IMR-90 (cell line): Measurements from ENCODE around the gene EMX1. TPM values are rescaled to one million over a fixed set of nuclear protein-coding genes. Genes with fewer than 3 reads are reported as not detected.
A peak's percentile ranks its signal among the peaks of the same experiment; 100 is the strongest.

Experiments used
- ATAC-seq: fragments of 200-7000 bp; cut with Tn5 transposase; 2 replicates; pipeline ENCODE4 v1.9.1; 2020; ENCODE audit warnings: low read depth, mild to moderate bottlenecking, moderate library complexity
- BruUV-seq: library from RNA; stranded (reverse); fragments of 400-500 nt; replicated peaks from 2 replicates; lab custom pipeline; 2021; lab: Mats Ljungman, UMichigan
- CTCF ChIA-PET: fragments of 300-600 bp; formaldehyde crosslinking; extraction: SDS; loops from one replicate; lab custom pipeline; 2021; ENCODE audit warnings: antibody characterized with exemption; lab: Yijun Ruan, JAX
- POLR2A ChIA-PET: fragments of 300-600 bp; sonication (Branson Sonifier 250); formaldehyde crosslinking; loops from one replicate; lab custom pipeline; 2022; ENCODE audit warnings: antibody characterized with exemption; ENCODE audit not compliant: unreplicated experiment; lab: Charles Lee
- DNase-seq: peaks from one replicate; pipeline ENCODE4 v3.0.0; 2013
- H2AFZ ChIP-seq: replicated peaks from 2 replicates; pipeline ENCODE3; 2013; ENCODE audit warnings: low read length, mild to moderate bottlenecking; ENCODE audit not compliant: poor library complexity
- H2AK5ac ChIP-seq: 2 replicates; pipeline ENCODE4 v1.6.1; 2013; ENCODE audit warnings: low read depth, low read length, inconsistent platforms
- H2AK9ac ChIP-seq: replicated peaks from 2 replicates; pipeline ENCODE3; 2013; ENCODE audit warnings: mild to moderate bottlenecking, low read depth, low read length, moderate library complexity; ENCODE audit not compliant: poor library complexity
- H2BK120ac ChIP-seq: 2 replicates; pipeline ENCODE4 v1.6.1; 2013; ENCODE audit warnings: low read depth, low read length, inconsistent platforms
- H2BK15ac ChIP-seq: 3 replicates; pipeline ENCODE4 v1.6.1; 2013; ENCODE audit warnings: low read depth, low read length, inconsistent platforms
- H2BK20ac ChIP-seq: 2 replicates; pipeline ENCODE4 v1.6.1; 2013; ENCODE audit warnings: low read depth, mild to moderate bottlenecking, inconsistent platforms, low read length, moderate library complexity
- H2BK5ac ChIP-seq: 2 replicates; pipeline ENCODE4 v1.6.1; 2013; ENCODE audit warnings: mild to moderate bottlenecking, low read depth, low read length, inconsistent platforms; ENCODE audit not compliant: poor library complexity, severe bottlenecking
- H3K14ac ChIP-seq: replicated peaks from 2 replicates; pipeline ENCODE4 v1.6.1; 2013; ENCODE audit warnings: low read depth, low read length, inconsistent platforms
- H3K18ac ChIP-seq: 2 replicates; pipeline ENCODE4 v1.6.1; 2013; ENCODE audit warnings: low read depth, low read length, control low read depth
- H3K23ac ChIP-seq: 2 replicates; pipeline ENCODE4 v1.6.1; 2013; ENCODE audit warnings: low read depth, low read length, inconsistent platforms
- H3K27ac ChIP-seq: 2 replicates; pipeline ENCODE4 v1.5.1; 2013; ENCODE audit warnings: mild to moderate bottlenecking, control low read depth, low read length; ENCODE audit not compliant: insufficient read depth
- H3K27me3 ChIP-seq: 2 replicates; pipeline ENCODE4 v1.6.1; 2013; ENCODE audit warnings: low read length; ENCODE audit not compliant: control insufficient read depth, insufficient read depth
- H3K36me3 ChIP-seq: 2 replicates; pipeline ENCODE4 v1.6.1; 2013; ENCODE audit warnings: low read length, mixed read lengths; ENCODE audit not compliant: control insufficient read depth, insufficient read depth
- H3K4ac ChIP-seq: 2 replicates; pipeline ENCODE4 v1.6.1; 2013; ENCODE audit warnings: low read depth, low read length, inconsistent platforms
- H3K4me1 ChIP-seq: 2 replicates; pipeline ENCODE4 v1.6.1; 2013; ENCODE audit warnings: low read length, mixed read lengths; ENCODE audit not compliant: control insufficient read depth, insufficient read depth
- H3K4me2 ChIP-seq: 2 replicates; pipeline ENCODE4 v1.6.1; 2013; ENCODE audit warnings: low read depth, mild to moderate bottlenecking, control low read depth, low read length, moderate library complexity
- H3K4me3 ChIP-seq: 2 replicates; pipeline ENCODE4 v1.5.1; 2013; ENCODE audit warnings: low read depth, mild to moderate bottlenecking, control low read depth, low read length, moderate library complexity; ENCODE audit not compliant: insufficient read depth
- H3K56ac ChIP-seq: 2 replicates; pipeline ENCODE4 v1.6.1; 2013; ENCODE audit warnings: low read length, inconsistent platforms; ENCODE audit not compliant: insufficient read depth; ENCODE audit errors: extremely low read depth
- H3K79me1 ChIP-seq, 2 experiments: 2 replicates each; pipeline ENCODE4 v1.6.1; 2013; ENCODE audit warnings: low read length in 2 of 2, inconsistent platforms in 1 of 2, low read depth in 1 of 2
- H3K9ac ChIP-seq: 2 replicates; pipeline ENCODE4 v1.6.1; 2013; ENCODE audit warnings: low read depth, low read length, control low read depth
- H3K9me1 ChIP-seq: 2 replicates; pipeline ENCODE4 v1.6.1; 2013; ENCODE audit warnings: low read length, inconsistent platforms; ENCODE audit not compliant: insufficient read depth
- H3K9me3 ChIP-seq: 2 replicates; pipeline ENCODE4 v1.6.1; 2013; ENCODE audit warnings: low read length; ENCODE audit not compliant: control insufficient read depth, insufficient read depth
- H4K20me1 ChIP-seq: 2 replicates; pipeline ENCODE4 v1.6.1; 2013; ENCODE audit warnings: low read length, inconsistent platforms; ENCODE audit not compliant: insufficient read depth
- H4K5ac ChIP-seq: 2 replicates; pipeline ENCODE4 v1.6.1; 2013; ENCODE audit warnings: mild to moderate bottlenecking, low read depth, low read length, control low read depth
- H4K8ac ChIP-seq, 2 experiments: 2 replicates each; pipeline ENCODE4 v1.6.1; 2013; ENCODE audit warnings: low read depth in 2 of 2, low read length in 2 of 2, control low read depth in 1 of 2, inconsistent platforms in 1 of 2
- H4K91ac ChIP-seq: 2 replicates; pipeline ENCODE4 v1.6.1; 2013; ENCODE audit warnings: low read depth, low read length, inconsistent platforms; ENCODE audit not compliant: insufficient read depth
- CEBPB ChIP-seq: IDR thresholded peaks from 2 replicates; pipeline ENCODE4 v1.6.1; 2012; ENCODE audit warnings: low read depth, low read length, improper control_type of control experiment
- MAZ ChIP-seq: IDR thresholded peaks from 2 replicates; pipeline ENCODE4 v1.6.1; 2012; ENCODE audit warnings: low read depth, mild to moderate bottlenecking, low read length, improper control_type of control experiment, moderate library complexity, borderline replicate concordance
- RFX5 ChIP-seq: IDR thresholded peaks from 2 replicates; pipeline ENCODE4 v1.8.0; 2012; ENCODE audit warnings: low read depth, mild to moderate bottlenecking, low read length, moderate library complexity
- WGBS, 2 experiments: methylation state at CpG; one replicate each; pipeline versions ENCODE4 v1.1.5 to v1.1.7; 2013; ENCODE audit warnings: missing lambda C conversion rate in 2 of 2; ENCODE audit not compliant: insufficient read length in 1 of 2; ENCODE audit errors: extremely low coverage in 2 of 2; 5-methylcytosine and 5-hydroxymethylcytosine counted together
- dilution Hi-C: fragments of 300-500 bp; cut with HindIII; formaldehyde crosslinking; loops from one replicate; pipeline ENCODE4 v1.14.3; 2018; ENCODE audit warnings: low sequenced_read_pairs; ENCODE audit not compliant: unreplicated experiment
- in situ Hi-C: fragments of 300-500 bp; cut with MboI; formaldehyde crosslinking; loops from 3 replicates; pipeline ENCODE4 v1.14.3; 2019; ENCODE audit warnings: low sequenced_read_pairs, inconsistent platforms, mixed read lengths
- intact Hi-C: fragments of 100-400 bp; cut with micrococcal nuclease; formaldehyde crosslinking; loops from 2 replicates; pipeline ENCODE4 v1.10.0; 2022
- polyA plus RNA-seq, 3 experiments: library from polyadenylated mRNA; depleted of rRNA; stranded (reverse); fragments of >200 nt; gene quantifications; 2 replicates each; pipeline ENCODE4 v1.2.3, GENCODE V29; 2012; ENCODE audit warnings: low replicate concordance in 1 of 3
- total RNA-seq: library from RNA; depleted of rRNA; stranded (reverse); fragments of >200 nt; gene quantifications from 2 replicates; pipeline ENCODE4 v1.2.3, GENCODE V29; 2012
- TF ChIP-seq, protein P1 (sequence below): fragments of 150-350 bp; IDR thresholded peaks from 2 replicates; pipeline ENCODE4 v1.6.1; 2016; ENCODE audit warnings: low read depth, mild to moderate bottlenecking, low read length, moderate library complexity, borderline replicate concordance

The EMX1 gene
- total and polyA plus RNA-seq, 2 of the 4 experiments (the other 2 are of a cell fraction), result not detected

DNA sequence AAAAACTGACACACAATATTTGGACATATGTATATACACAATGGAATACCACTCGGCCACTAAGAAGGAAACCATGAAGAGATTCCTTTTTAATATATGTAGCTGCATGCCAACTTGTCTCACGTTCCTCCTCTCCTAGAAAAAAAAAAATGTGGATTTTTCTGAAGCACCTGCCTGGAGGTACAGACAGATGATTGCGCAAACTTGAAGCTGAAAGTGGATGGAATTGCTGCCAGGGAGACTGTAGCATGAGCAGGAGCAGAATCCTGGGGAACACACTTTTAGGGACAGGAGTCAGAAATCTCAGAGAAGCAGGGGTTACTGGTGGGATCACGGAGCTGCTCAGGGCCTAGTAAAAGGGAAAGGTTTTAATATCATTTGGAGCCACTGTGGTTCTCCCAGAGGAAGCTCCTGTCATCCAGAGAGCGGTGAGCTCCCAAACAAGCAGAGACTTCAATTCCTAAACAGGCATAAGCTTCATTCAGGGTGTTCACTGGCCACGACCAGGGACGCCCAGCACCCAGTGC is 30.8 kb upstream of the EMX1 start:
- Histone ChIP-seq H3K27ac (no peak overlapping the region; the same call in 1 of the 2 replicates), H2BK20ac (no peak overlapping the region), H3K79me1 (peaks cover 2 to 5% of the 10 kb centered on the region in 2 experiments; a peak in 1 of 4 replicates), H3K23ac (0 out of 2 replicates have a peak overlapping the region, but pooled peaks have one; percentile 38), H2BK120ac (no peak overlapping the region), H3K9ac (peak overlapping the region; percentile 65; the same call in 1 of the 2 replicates), H4K91ac (no peak overlapping the region), H2BK15ac (no peak overlapping the region), H3K18ac (no peak overlapping the region), H2BK5ac (no peak overlapping the region), H3K9me3 (no peaks in the 10 kb centered on the region), H2AK9ac (peak overlapping the region; percentile 79), H4K5ac (no peak overlapping the region), H3K56ac (no peak overlapping the region), H3K14ac (no peak overlapping the region), H2AK5ac (no peak overlapping the region), H2AFZ (peak overlapping the region; percentile 96), H4K8ac (no peak overlapping the region; a peak in 1 of 4 replicates), H3K9me1 (peaks cover 5% of the 10 kb centered on the region; the same call in 1 of the 2 replicates), H3K4me1 (peaks cover 3% of the 10 kb centered on the region; the same call in 1 of the 2 replicates), H3K27me3 (no peaks in the 10 kb centered on the region; the same call in 1 of the 2 replicates), H3K4ac (no peak overlapping the region), H3K4me3 (peak overlapping the region; percentile 62), H3K36me3 (no peaks in the 10 kb centered on the region; the same call in 1 of the 2 replicates), H4K20me1 (peaks cover 12% of the 10 kb centered on the region), H3K4me2 (peak overlapping the region; percentile 97)
- WGBS, 2 experiments, result 10% methylated on average over 2 of the region's 7 CpGs; no CpG with 5 or more reads in 1 of the 2 experiments
- ATAC-seq, result no peak
- ChIA-PET CTCF (interaction anchor here (1.2 kb wide), 2 partner anchors 24 to 291 kb away, joined by 4 to 7 read pairs; no protein-coding TSS in a partner anchor), POLR2A (no interaction called here)
- DNase-seq, result no peak
- no TSS peak for BruUV-seq
- in situ Hi-C loops, result loop anchor here (25.0 kb wide), 1 partner anchor 1349 kb away; no protein-coding TSS in a partner anchor
- TF ChIP-seq RFX5 (no peak), MAZ (no peak), CEBPB (peak; percentile 80)
- TF ChIP-seq, protein P1, sequence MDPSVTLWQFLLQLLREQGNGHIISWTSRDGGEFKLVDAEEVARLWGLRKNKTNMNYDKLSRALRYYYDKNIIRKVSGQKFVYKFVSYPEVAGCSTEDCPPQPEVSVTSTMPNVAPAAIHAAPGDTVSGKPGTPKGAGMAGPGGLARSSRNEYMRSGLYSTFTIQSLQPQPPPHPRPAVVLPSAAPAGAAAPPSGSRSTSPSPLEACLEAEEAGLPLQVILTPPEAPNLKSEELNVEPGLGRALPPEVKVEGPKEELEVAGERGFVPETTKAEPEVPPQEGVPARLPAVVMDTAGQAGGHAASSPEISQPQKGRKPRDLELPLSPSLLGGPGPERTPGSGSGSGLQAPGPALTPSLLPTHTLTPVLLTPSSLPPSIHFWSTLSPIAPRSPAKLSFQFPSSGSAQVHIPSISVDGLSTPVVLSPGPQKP, result no peak
- dilution Hi-C loops, result no loop called here
- intact Hi-C loops, result loop anchor here (1.0 kb wide), 1 partner anchor 115 kb away; no protein-coding TSS in a partner anchor
